Subcutaneous adipose tissue (tissue), 4 donors: ENCODE measurements around the gene PDE6B. TPM values are rescaled to one million over a fixed set of nuclear protein-coding genes. Genes with fewer than 3 reads are reported as not detected.

Experiments
- total RNA-seq, 4 donors: library from RNA; depleted of rRNA; stranded (reverse); fragments of >200 nt; gene quantifications; one replicate each; pipeline ENCODE4 v1.1.0, GENCODE V29; 2016
- TF ChIP-seq, protein P1 (sequence below): fragments of 450-650 bp; IDR thresholded peaks from one replicate; pipeline ENCODE4 v1.5.1; 2016; ENCODE audit warnings: low read depth, mild to moderate bottlenecking, control low read depth, antibody characterized with exemption, moderate library complexity

The PDE6B gene
- total RNA-seq, 4 donors from 2014 or later = 2.0 to 5.9 (median 3.8) TPM; not detected in 1

DNA sequence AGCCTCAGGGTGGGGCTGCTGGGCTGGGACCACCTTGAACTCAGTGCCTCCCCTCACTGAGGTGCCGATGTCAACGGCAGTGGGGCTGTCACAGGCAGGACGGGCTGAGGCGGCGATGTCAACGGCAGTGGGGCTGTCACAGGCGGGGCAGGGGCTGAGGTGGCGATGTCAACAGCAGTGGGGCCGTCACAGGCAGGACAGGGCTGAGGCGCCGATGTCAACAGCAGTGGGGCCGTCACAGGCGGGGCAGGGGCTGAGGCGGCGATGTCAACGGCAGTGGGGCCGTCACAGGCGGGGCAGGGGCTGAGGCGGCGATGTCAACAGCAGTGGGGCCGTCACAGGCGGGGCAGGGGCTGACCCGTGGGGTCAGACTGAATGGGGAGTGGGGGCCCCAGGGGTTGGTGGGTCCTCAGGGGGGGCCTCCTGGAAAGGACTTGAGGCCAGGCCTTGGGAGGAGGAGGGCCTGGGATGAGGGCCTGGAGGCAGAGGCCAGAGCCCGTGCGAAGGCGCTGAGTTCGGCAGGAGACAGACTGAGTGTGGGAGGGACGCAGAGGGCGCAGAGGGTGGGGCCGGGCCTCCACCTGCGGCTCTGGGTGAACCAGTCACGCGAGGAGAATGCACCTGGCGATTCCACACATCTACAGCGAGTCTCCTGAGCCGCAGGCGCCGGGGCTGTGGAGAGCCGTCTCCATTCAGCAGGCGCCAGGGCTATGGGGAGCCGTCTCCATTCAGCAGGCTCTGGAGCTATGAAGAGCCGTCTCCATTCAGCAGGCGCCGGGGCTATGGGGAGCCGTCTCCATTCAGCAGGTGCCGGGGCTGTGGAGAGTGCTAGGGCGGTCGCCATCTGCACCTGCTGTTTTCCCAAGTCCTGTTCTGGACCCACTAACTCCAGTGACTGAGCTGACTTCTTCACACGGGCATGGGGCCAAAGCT lies 25.8 kb downstream of the PDE6B start:
- TF ChIP-seq, protein P1, sequence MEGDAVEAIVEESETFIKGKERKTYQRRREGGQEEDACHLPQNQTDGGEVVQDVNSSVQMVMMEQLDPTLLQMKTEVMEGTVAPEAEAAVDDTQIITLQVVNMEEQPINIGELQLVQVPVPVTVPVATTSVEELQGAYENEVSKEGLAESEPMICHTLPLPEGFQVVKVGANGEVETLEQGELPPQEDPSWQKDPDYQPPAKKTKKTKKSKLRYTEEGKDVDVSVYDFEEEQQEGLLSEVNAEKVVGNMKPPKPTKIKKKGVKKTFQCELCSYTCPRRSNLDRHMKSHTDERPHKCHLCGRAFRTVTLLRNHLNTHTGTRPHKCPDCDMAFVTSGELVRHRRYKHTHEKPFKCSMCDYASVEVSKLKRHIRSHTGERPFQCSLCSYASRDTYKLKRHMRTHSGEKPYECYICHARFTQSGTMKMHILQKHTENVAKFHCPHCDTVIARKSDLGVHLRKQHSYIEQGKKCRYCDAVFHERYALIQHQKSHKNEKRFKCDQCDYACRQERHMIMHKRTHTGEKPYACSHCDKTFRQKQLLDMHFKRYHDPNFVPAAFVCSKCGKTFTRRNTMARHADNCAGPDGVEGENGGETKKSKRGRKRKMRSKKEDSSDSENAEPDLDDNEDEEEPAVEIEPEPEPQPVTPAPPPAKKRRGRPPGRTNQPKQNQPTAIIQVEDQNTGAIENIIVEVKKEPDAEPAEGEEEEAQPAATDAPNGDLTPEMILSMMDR = no peak

GRCh38 chr4:651884-652642 lies 26.7 kb downstream of the PDE6B start:
- TF ChIP-seq, protein P1 = no peak

GRCh38 chr4:653080-653821 lies 27.9 kb downstream of the PDE6B start:
- TF ChIP-seq, protein P1 = no peak

DNA sequence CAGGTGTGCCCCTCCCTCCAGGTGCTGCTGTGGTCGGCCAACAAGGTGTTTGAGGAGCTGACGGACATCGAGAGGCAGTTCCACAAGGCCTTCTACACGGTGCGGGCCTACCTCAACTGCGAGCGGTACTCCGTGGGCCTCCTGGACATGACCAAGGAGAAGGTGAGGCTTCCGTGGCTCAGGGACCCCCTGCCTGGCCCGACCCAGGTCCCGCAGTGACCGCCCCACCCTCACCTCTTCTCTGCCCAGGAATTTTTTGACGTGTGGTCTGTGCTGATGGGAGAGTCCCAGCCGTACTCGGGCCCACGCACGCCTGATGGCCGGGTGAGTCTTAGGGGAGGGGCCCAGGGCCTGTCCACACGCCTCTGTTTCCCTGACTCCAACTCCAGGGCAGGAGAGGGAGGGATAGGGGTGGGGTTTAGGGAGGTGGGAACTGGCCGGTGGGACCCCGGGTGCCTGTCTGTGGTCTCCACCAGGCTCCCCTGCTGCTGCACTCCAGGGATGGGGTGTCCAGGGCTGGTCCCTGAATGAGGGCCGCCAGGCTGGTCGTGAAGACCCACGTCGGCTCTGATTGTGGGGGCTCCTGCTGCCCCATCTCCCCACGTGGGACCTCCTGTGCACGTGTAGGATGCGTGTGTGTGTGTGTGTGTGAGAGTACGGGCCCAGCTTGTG lies 28.6 kb downstream of the PDE6B start:
- TF ChIP-seq, protein P1 = no peak

DNA sequence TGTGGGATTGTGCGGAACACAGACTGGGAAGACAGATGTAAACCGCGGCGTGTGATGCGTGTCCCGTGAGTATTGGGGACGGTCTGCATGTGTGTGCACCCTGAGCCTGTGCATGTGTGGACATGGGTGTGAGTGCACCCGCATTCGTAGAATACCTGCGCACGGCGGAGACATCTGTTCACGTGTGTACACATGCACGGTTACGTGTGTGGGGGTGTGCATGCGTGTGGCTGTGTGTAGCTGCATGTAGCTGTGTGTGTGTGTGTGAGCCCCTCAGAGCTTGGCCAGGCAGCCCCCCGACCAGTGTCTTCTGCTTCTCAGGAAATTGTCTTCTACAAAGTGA lies 29.1 kb downstream of the PDE6B start:
- TF ChIP-seq, protein P1 = no peak

- TF ChIP-seq, protein P1 = no peak
These were observed 29.6 kb downstream of the PDE6B start for GRCh38 chr4:654871-655463.
